DMS53 (cell line): ENCODE results near the gene GALNT13.

Experiments used
- DNase-seq: peaks from one replicate; lab custom pipeline; 2025; lab: John Stamatoyannopoulos, UW

Gene GALNT13

DNA sequence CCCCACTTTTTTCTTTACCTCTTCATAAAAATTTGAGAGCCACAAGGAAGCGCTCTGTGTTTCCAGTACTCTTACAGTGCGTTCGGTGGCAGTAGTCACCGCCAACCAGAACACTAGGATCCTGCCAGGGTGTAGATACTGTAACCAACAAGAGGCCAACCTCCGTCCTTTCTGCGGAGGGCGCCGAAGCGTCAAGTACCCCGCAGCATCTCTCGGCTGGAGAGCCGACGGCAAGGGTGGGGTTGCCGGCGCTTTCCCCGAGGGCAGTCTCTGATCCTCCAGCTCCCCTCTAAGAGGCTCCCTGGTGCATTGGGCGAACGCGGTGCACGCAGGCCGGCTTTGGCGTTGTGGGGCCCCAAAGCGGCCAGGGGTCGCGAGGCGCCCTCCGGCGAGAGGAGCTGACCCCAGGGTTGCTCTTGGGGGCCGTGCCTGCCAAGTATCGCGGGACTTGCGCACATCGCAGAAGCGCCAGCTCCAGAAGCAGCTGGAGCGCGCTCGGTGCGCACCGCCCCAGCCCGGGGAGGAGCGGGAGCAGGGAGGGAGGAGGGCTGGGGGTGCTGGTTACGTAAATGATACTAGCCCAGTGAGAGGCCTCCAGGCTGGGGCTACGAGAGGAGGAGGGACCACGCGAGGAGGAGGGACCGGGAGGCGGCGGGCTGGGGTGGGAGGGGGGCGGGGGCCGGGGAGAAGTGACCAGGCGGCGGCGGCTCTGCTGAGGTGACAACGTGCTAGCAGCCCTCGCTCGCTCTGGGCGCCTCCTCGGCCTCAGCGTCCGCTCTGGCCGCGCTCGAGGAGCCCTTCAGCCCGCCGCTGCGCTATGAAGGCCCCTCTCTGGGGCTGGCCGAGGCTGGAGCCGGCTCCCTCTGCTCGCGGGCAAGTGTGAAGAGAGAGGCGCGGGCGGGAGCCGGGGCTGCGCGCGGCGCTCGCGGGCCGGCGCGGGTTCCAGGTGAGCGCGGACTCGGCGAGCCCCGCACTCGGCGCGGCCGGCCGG, at the start of gene GALNT13:
Gene GALNT13, plus strand, starts transcription at position 692 of the 991 bp plus-strand sequence.
- DNase-seq = peak; percentile 99

DNA sequence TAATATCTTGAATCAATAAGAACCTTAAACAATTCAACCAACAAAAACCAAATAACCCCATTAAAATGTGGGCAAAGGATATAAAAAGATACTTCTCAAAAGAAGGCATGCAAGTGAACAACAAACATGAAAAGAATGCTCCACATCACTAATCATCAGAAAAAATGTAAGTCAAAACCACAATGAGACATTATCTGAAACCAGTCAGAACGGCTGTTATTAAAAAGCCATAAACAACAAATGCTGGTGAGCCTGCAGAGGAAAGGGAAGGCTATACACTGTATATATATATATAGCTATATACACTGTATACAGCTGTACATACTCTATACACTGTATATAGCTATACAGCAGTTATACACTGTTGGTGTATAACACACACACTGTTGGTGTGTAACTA, 47.8 kb upstream of the GALNT13 start:
- no peak for DNase-seq

DNA sequence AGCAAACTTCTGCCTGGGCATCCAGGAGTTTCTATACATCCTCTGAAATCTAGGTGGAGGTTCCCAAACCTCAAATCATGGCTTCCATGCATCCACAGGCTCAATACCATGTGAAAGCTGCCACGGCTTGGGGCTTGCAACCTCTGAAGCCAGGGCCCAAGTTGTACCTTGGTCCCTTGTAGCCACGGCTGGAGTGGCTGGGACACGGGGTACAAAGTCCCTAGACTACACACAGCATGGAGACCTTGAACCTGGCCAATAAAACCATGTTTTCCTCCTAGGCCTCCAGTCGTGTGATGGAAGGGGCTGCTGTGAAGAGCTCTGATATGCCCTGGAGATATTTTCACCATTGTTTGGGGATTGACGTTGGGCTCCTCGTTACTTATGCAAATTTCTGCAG, 43.4 kb upstream of the GALNT13 start:
- DNase-seq = no peak

DNA sequence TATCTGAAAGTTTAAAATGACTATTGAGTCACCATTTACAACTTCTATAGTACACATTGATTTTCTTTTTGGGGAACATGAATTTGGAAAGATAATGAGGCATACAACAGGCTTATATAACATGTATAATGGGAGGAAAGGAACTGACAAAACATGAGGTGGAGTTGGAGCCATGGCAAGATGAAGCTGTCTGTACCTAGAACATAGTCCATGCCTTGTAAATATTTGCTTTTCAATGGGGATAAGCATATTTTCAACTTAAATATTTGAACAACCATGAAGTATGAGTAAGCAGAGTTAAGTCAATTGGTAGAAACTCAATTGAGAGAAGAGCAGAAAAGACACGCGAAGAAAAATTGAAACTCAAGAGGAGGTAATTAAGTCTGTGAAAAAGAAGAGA, 37.1 kb upstream of the GALNT13 start:
- peak; percentile 36 for DNase-seq

DNA sequence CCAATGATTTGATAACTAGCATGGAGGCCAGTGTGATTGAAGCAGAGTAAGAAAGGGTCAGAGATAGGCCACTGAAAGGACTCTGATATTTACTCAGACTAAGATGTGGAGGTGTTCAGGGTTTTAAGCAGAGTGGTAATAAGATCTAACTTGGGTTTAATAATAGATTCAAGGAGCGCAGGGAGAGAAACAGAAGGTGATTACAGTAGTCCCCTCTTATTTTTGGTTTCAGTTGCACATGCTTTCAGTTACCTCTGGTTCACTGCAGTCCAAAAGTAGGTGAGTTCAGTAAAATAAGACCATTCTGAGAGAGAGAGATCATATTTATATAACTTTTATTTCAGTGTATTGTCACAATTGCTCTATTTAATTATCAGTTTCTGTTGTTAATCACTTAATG, 13.5 kb upstream of the GALNT13 start:
- no peak for DNase-seq

DNA sequence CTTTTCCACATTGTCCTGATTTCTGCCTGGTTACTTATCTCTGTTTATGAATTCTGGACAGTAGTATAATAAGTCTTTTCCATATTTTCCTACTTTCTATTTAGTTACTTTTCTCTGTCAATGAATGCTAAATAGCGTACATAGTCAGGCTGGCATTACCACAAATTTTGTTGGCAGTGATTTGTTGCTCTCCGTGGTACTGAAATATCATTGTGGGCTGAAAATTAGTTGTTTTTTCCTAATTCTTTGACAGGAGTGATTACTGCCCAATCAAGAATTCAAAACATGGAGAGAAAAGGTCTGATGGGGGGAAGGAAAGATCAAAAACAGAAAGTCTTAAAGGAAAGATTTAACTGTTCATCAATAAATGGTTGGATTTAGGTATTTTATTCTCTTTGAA, 7.7 kb upstream of the GALNT13 start:
- no peak for DNase-seq

DNA sequence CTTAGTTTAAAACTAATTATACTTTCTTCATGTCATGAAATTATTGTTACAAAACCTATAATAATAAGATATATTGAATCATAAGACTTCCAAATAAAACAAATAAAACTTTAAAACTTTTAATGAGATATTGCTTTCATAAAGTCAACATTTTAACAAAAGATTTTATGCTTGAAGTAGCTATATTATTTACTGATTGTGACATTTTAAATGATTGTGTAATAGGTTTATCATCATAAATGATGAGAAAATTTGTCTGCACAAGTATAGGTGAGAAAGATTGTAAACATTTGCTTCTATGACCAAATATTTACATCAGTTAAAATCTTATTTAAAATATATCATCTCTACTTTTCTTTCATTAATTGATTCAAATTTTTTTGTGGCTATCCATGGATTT, 5.1 kb upstream of the GALNT13 start:
- DNase-seq = no peak

DNA sequence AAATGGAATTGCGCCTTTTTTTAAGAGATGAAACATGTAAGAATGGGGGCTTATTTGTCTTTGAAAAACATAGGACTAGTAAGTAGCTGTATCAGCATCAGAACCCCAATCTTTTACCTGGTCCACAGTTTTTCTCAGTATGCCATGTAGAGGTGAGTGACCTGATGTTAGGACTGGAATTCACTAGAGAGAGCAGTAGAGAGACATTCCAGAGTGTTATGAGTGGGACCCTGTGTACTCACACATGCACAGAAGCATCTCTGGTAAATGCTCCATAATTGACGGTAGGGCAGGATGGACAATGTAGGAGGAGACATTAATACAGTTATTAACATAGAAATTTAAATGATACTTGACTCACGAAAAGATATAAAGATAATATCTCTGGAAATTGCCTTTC, 1.4 kb upstream of the GALNT13 start:
- DNase-seq = peak; percentile 86

DNA sequence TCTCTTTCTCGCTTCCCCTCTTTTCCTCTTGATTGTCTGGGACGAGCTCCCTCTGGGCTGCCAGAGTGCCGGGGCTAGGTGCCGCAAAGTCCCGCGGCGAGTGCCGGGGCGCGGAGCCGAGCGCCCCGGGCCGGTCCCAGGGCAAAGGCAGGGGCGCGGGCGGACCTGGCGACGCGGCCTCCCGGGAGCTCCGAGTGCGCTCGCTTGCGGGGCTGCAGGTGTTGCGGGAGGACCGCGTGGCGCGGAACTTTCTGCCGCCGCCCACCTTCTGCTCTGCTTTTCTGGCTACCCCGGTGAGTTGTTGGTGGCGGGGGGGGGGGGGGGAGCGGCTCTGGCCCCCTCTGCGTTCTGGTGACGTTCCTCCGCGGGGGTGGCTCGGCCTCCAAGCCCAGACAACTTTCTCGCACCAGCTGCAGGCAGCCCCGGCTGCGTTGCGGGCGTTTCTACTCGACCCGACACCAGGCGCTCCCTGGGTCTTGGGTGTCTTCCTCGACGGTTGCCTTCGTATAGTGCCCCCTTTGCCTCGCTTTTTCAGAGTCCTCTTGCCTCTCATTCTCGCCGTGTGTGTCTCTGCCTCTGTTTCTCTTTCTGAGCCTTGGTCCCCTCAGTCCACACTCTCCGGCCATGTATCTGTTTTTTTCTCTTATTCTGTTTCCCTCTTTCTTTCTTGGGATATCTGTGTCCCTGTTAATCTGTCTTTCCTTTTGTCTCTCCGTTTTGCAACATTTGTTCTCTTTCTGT, 759 bp downstream of the GALNT13 start:
- DNase-seq = peak; percentile 75

DNA sequence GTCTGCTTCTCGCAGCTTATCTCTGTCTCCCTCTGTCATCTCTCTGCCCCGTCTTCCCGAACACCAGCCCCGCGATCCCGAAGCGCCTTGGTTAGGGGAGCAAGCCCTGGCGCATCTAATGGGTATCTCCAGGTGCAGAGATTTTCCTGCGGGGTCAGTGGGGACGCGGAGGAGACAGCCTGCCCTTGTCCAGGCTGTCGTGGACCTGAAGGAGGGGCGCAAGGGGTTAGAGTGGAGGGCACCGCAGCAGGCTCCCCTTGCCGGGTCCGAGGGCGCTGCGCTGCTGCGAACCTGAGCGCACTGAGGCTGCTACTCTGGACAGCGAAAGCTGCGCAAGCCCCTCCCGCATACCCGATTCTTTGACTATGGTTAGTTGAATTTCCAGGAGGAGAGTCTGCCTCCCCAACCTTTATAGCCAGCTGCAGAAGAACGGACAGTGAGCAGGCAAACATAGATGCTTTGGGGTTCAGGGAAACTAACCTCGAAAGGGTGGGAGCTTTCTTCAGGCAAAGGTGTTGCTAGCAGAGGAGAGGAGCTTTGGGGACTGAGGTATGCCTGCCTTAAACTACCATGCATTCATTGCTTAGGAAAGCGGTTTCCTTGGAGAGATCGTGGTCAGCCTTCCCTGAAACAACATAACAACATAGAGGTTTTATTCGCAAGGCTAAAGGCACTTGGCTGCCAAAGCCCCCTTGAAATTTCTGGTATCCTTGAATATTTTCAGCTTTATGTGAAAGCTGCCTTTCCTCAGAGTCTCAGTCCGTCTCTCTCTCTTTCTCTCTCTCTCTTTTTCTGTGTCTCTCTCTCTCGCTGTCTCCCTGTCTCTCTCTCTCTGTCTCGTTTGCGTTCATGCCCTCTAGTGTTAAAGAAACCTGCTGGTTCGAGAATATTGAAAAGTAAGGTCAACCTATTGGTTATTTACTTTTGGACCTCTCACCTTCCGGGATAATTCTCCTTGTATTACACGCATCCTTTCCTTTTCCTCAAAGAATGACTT, 1.6 kb downstream of the GALNT13 start:
- DNase-seq = peak; percentile 70

DNA sequence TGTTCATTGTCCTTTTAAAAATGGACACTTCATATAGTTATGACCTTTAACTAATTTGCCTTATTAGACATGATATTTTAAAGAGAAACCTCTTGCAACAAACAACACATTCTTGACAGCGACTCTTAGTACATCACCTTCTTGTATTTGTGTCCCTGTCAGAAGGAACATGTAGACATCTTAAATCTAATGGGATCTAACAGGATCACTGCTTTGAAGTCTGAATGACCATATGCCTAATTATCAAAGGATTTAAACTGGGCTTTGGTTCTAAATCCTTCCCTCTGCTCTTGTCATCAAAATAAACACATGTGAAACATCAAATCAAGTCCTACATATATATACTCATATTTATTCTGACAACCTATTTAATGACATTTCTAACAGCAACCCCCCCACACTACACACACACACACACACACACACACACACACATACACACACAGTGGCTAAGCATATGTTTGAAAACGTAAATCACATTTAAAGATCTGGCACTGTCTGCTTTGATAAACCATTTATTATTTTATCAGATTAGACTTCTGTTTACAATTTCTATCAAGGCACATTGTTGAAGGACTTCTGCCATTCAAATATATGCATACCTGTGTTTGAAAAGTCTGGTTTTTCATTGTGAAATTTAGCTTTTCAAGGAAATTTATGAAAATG, 4.2 kb downstream of the GALNT13 start:
- peak; percentile 16 for DNase-seq

DNA sequence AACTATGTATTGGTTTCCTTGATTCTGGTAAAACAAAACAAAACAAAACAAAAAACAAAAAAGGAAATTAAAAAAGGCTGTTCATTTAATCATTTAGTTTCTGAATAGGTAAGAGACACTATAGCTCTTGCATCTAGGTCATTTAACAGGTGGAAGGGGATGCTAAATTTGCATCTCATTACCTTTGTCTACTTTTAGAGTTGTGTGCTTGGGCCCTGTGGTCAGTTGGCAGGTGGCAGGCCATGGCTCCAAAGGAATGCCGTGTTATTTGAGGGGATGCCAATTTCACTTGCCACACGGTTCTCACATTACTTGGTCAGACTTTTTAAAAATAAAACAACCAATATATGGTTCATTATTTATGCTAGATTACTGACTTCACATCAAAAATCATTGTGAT, 9.2 kb downstream of the GALNT13 start:
- DNase-seq = no peak

DNA sequence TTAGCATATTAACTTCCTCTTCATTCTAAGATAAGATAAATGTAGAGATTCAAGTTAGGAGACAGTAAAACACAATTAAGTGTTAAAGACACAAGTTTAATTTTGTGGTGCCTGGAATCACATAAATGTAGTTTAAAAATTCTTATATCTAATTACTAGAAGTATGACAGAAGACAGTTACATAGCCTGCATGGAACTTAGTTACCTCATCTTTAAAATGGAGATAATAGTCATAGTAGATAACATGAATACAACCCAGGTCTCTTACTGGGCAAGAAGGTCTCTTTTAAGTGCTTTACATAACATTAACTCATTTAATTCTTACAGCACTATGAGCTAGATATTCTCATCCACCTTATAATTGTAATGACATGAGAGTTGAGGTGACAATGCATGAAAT, 15.1 kb downstream of the GALNT13 start:
- no peak for DNase-seq

DNA sequence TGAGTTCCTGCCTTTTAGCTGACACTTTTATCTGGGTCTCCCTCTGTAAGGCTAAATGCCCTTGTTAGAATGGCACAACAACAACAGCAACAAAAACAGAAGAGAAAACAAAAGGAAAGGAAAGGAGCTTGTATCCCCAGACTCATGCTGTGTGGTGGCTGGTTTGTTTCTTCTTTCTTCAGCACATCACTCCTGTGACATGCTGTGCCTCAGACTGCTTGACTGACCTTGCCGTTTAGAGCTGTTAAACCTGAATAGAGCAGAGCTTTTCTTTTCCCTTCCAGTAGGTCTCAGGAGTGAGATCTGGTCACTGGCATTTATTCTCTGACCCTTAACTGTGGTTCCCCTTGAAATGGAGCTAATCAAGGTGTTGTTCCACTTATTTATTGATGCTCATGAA, 18.9 kb downstream of the GALNT13 start:
- DNase-seq = no peak

DNA sequence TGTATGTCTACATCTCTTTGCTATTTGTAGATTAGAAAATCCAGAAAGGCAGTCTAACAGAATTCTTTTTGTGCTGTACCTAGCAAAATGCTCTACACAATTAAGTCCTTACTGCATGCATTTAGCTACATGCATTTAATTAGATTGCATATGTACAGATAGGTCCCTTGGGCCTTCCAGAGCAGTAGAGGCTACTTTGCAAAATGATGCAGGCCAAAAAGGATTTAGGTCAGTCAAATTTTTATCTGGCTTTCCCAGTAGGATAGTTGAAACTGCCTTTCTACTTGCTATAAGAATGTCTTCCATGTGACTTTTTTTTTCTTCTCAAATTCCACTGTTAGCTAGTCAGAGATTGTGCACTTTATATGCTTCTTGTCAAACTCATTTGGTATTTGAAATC, 19.3 kb downstream of the GALNT13 start:
- no peak for DNase-seq

DNA sequence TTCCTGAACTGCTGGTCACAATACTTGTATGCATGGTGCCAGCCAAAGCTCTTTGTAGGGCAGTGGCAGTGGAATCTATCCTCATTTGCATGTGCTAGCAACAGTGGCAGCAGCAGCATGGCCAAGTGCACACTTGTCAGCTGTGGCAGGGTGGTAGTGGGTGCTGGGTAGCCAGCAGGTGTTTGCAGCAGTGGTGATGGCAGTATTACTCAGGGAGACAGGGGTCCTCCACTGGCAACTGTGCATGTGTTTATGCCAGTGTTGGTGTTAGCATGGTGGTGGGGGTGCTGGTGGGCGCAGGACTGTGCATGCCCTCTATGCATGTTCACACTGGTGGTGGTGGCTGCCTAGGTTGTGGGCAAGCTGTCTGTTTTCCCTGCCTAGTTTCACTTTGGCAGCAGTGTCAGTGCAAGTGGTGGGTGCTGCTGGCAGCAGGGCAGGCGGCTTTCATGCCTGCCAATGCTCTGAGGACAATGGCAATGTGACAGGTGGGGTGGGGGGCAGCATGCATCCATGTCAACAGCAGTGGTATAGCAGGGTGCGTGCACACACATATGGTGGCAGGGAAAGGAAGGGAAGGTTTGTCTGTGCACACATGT, 41.2 kb downstream of the GALNT13 start:
- DNase-seq = no peak

DNA sequence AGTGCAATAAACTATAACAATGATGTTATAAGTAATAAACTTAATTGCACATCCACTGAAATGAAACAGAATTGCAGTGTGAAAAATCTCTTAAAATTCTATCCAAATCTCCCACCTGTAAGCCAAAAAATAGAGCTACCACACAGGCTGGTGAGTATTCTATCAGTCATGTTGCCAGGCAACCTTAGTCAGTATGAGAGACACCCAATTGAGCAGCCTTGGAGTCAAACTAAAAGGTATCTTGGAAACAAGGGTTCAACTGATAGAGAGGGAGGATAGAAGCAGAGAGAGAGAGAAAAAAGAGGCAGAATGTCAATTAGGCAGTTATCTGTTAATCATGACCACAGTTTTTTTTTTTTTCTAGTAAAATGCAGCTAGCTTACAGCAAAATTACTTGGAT, 45.8 kb downstream of the GALNT13 start:
- DNase-seq = peak; percentile 5

DNA sequence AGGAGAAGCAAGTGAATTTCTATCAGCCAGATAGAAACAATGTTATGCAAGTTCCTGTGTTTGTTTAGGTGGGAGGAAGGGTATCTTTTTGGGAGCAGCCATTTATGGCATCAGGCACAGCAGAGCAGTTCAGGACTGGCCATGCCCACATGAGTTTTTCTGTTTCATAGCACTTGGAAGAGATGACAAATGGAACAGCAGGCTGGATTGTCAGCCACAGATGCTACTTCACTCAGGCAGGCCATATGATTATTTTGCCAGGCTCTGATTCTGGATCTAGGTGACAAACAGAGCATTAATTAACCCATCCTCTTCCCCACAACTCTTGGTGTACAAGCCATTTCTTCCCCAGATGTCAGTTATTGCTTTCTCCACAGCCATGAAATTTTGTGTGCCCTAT, 63.8 kb downstream of the GALNT13 start:
- DNase-seq = no peak

DNA sequence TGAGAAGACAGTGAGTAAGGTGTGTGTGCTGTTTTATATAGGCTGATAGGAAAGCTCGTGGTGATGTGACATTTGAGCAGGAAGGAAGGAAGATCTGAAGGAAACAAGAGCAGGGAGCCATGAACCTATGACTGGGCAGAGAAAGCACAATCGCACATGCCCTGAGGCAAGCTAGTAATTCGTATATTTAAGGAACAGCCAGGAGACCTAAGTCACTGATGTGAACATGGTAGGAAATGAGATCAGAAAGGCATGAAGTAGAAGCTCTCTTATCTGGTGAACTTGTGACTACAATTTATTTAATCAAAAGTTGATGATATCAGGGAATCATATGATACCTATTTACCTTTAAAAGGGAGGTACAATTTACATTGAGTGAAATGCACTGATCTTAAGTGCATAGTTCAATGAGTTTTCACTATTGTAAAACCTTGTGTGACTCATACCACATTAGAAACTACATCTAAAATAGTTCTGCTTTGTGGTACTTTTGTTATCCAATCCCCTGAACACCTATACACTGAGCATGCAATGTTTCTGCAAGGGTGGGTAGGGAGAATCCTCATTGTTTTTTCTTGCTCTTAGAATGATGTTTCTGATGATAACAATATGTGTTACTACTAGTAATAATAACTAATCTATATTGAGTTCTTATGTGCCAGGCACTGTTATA, 67.5 kb downstream of the GALNT13 start:
- DNase-seq = no peak

DNA sequence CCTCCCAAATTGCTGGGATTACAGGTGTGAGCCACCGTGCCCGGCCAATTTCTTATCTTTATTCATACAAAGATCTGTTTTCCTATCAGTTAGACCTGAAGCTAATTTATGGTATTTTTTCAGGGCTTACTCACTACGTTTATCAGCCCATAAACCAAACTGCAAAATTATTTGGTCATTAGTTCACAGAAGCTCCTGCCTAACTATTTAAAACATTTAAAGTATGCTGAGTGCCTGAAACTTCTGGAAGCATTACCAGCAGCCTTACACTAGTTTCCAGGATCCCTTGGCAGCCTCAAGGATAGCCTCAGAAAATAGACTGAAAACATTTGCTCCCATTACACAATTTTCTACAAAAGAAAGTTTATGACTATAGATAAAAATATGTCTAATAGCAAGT, 68.8 kb downstream of the GALNT13 start:
- DNase-seq = no peak
